PFSK-1 (cell line): ENCODE data around the gene TNIP2.

Source experiments
- POLR2AphosphoS5 ChIP-seq: IDR thresholded peaks from 2 replicates; pipeline ENCODE4 v1.6.1; 2012; ENCODE audit warnings: low read depth, mild to moderate bottlenecking, control low read depth, low read length, moderate library complexity
- TF ChIP-seq, protein P1 (sequence below), 2 experiments: IDR thresholded peaks; 2 replicates each; pipeline versions ENCODE4 v1.6.1 to v1.8.0; 2011 to 2012; ENCODE audit warnings: low read depth in 2 of 2, low read length in 2 of 2, control low read depth in 1 of 2, inconsistent platforms in 1 of 2, mild to moderate bottlenecking in 1 of 2, moderate library complexity in 1 of 2; ENCODE audit not compliant: insufficient read depth in 1 of 2

DNA sequence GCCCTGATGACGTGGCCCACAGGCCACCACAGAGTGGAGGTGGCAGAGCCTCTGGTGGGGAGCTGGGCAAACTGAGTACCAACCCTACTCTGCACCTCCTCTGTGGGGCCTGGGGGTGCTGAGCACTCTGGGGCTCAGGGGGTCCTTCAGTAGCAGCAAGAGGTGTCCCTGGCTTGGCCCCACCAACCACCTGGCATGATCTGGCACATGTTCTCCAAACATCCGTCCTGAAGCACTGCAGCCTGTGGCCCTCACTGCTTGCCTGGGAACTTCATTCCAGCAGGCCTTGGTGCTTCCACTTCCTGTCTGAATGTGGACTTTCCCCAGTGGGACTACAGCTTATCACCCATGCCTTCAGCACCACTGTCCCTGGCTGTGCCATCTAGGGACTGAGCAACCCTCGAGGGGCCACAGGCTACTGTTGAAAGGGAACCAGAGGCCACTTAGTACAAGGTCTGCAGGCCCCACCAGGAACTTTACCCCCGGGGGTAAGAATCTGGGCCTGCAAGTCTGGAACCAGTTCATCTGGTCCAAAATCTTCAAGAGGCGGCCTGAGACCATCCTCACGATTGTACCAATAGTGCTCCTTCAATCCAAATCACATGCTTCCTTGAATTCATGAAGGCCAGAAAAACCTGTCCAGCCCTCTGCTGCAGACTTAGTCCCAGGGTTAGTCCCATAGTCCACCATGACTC, 13.2 kb downstream of the TNIP2 start:
- TF ChIP-seq, protein P1, sequence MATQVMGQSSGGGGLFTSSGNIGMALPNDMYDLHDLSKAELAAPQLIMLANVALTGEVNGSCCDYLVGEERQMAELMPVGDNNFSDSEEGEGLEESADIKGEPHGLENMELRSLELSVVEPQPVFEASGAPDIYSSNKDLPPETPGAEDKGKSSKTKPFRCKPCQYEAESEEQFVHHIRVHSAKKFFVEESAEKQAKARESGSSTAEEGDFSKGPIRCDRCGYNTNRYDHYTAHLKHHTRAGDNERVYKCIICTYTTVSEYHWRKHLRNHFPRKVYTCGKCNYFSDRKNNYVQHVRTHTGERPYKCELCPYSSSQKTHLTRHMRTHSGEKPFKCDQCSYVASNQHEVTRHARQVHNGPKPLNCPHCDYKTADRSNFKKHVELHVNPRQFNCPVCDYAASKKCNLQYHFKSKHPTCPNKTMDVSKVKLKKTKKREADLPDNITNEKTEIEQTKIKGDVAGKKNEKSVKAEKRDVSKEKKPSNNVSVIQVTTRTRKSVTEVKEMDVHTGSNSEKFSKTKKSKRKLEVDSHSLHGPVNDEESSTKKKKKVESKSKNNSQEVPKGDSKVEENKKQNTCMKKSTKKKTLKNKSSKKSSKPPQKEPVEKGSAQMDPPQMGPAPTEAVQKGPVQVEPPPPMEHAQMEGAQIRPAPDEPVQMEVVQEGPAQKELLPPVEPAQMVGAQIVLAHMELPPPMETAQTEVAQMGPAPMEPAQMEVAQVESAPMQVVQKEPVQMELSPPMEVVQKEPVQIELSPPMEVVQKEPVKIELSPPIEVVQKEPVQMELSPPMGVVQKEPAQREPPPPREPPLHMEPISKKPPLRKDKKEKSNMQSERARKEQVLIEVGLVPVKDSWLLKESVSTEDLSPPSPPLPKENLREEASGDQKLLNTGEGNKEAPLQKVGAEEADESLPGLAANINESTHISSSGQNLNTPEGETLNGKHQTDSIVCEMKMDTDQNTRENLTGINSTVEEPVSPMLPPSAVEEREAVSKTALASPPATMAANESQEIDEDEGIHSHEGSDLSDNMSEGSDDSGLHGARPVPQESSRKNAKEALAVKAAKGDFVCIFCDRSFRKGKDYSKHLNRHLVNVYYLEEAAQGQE (IDR thresholded peaks at IDR 0.05; ENCODE audit: insufficient read depth in 1 of 2, low read depth in 2 of 2, low read length in 2 of 2): no peak
- TF ChIP-seq POLR2AphosphoS5: no peak
